Measurements from ENCODE around the gene BTD. TPM values are rescaled to one million over a fixed set of nuclear protein-coding genes. Genes with fewer than 3 reads are reported as not detected.

Gene BTD
- total and polyA plus RNA-seq, 7 donors, result 6.6 to 35.5 (median 23.5) TPM

- peak overlapping the region; percentile 82 to 90 (median 84) for H3K27ac ChIP-seq
- no peaks in the 10 kb centered on the region for H3K9me3 ChIP-seq
- H3K36me3 ChIP-seq, result no peaks in the 10 kb centered on the region
- TF ChIP-seq POLR2AphosphoS5 (IDR thresholded peaks at IDR 0.05), result no peak
- TF ChIP-seq CTCF (IDR thresholded peaks at IDR 0.05), result no peak
- no peak for TF ChIP-seq EP300 (IDR thresholded peaks at IDR 0.05)
- no peak for TF ChIP-seq POLR2A (IDR thresholded peaks at IDR 0.05)
- no peak overlapping the region for H3K4me3 ChIP-seq
- no peaks in the 10 kb centered on the region for H3K27me3 ChIP-seq
- intact Hi-C loops (cut with DNase I), result loop anchor here (10.0 kb wide), 1 partner anchor 542 kb away; the partner anchor contains the start of gene GALNT15
- H3K4me1 ChIP-seq, result peaks cover 0 to 77% (median 70%) of the 10 kb centered on the region in 4 donors
- WGBS, 2 donors, result 93% methylated on average over 5 of the region's 5 CpGs
- DNase-seq, result no peak
Measured at GRCh38 chr3:15633159-15633558, 31.6 kb downstream of the BTD start.

GRCh38 chr3:15633766-15634598 lies 32.4 kb downstream of the BTD start:
- Histone ChIP-seq H3K4me3 (no peak overlapping the region), H3K9me3 (no peaks in the 10 kb centered on the region), H3K36me3 (no peaks in the 10 kb centered on the region), H3K27ac (peak overlapping the region; percentile 82 to 90 (median 84)), H3K4me1 (peaks cover 0 to 84% (median 77%) of the 10 kb centered on the region in 4 donors), H3K27me3 (no peaks in the 10 kb centered on the region)
- WGBS, 2 donors, result 41 to 48% methylated on average over 4 of the region's 4 CpGs
- intact Hi-C loops (cut with DNase I), result loop anchor here (10.0 kb wide), 1 partner anchor 541 kb away; the partner anchor contains the start of gene GALNT15
- TF ChIP-seq EP300 (IDR thresholded peaks at IDR 0.05), result no peak
- TF ChIP-seq CTCF (IDR thresholded peaks at IDR 0.05), result no peak
- no peak for TF ChIP-seq POLR2A (IDR thresholded peaks at IDR 0.05)
- no peak for TF ChIP-seq POLR2AphosphoS5 (IDR thresholded peaks at IDR 0.05)
- DNase-seq, result no peak

GRCh38 chr3:15634671-15635070 lies 33.1 kb downstream of the BTD start:
- no peaks in the 10 kb centered on the region for H3K9me3 ChIP-seq
- no peak for DNase-seq
- peak overlapping the region; percentile 82 to 90 (median 84) for H3K27ac ChIP-seq
- H3K4me1 ChIP-seq, result peaks cover 0 to 91% (median 77%) of the 10 kb centered on the region in 4 donors
- peak overlapping the region in 1 of 4 donors; percentile 10 for H3K4me3 ChIP-seq
- H3K27me3 ChIP-seq, result no peaks in the 10 kb centered on the region
- 69 to 79% methylated on average over 2 of the region's 2 CpGs for WGBS, 2 donors
- TF ChIP-seq POLR2AphosphoS5 (IDR thresholded peaks at IDR 0.05), result no peak
- no peak for TF ChIP-seq EP300 (IDR thresholded peaks at IDR 0.05)
- TF ChIP-seq POLR2A (IDR thresholded peaks at IDR 0.05), result no peak
- no peak for TF ChIP-seq CTCF (IDR thresholded peaks at IDR 0.05)
- intact Hi-C loops (cut with DNase I), result loop anchor here (10.0 kb wide), 1 partner anchor 540 kb away; the partner anchor contains the start of gene GALNT15
- H3K36me3 ChIP-seq, result no peaks in the 10 kb centered on the region

GRCh38 chr3:15635121-15635661 lies 33.6 kb downstream of the BTD start:
- H3K4me3 ChIP-seq, result peak overlapping the region in 1 of 4 donors; percentile 10
- WGBS, 2 donors, result 78 to 88% methylated on average over 13 of the region's 13 CpGs
- peaks cover 0 to 96% (median 75%) of the 10 kb centered on the region in 4 donors for H3K4me1 ChIP-seq
- no peaks in the 10 kb centered on the region for H3K36me3 ChIP-seq
- peak overlapping the region; percentile 82 to 90 (median 84) for H3K27ac ChIP-seq
- peak; percentile 94 for DNase-seq
- TF ChIP-seq CTCF (IDR thresholded peaks at IDR 0.05), result no peak
- no peak for TF ChIP-seq POLR2A (IDR thresholded peaks at IDR 0.05)
- peak; percentile 91 to 97 (median 96) for TF ChIP-seq POLR2AphosphoS5 (IDR thresholded peaks at IDR 0.05)
- peak; percentile 91 to 97 (median 96) for TF ChIP-seq EP300 (IDR thresholded peaks at IDR 0.05)
- intact Hi-C loops (cut with DNase I), result loop anchor here (10.0 kb wide), 1 partner anchor 540 kb away; the partner anchor contains the start of gene GALNT15
- H3K9me3 ChIP-seq, result no peaks in the 10 kb centered on the region
- no peaks in the 10 kb centered on the region for H3K27me3 ChIP-seq
